ENCODE measurements around the gene IBA57.

GRCh38 chr1:228140724-228141225, 24.8 kb upstream of the IBA57 start:
- TF ChIP-seq POLR2A (IDR thresholded peaks at IDR 0.05), result no peak
- TF ChIP-seq, protein P1, sequence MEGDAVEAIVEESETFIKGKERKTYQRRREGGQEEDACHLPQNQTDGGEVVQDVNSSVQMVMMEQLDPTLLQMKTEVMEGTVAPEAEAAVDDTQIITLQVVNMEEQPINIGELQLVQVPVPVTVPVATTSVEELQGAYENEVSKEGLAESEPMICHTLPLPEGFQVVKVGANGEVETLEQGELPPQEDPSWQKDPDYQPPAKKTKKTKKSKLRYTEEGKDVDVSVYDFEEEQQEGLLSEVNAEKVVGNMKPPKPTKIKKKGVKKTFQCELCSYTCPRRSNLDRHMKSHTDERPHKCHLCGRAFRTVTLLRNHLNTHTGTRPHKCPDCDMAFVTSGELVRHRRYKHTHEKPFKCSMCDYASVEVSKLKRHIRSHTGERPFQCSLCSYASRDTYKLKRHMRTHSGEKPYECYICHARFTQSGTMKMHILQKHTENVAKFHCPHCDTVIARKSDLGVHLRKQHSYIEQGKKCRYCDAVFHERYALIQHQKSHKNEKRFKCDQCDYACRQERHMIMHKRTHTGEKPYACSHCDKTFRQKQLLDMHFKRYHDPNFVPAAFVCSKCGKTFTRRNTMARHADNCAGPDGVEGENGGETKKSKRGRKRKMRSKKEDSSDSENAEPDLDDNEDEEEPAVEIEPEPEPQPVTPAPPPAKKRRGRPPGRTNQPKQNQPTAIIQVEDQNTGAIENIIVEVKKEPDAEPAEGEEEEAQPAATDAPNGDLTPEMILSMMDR (IDR thresholded peaks at IDR 0.05), result no peak
